Activated CD4-positive, alpha-beta T cell treated with anti-CD3 and anti-CD28 coated beads, Interleukin-2, amount 50 U/mL, for 24 hours (primary cell): ENCODE measurements around the gene EFL1.
"Not testable (repeated sequence)": the region's sequence is repeated elsewhere in the genome, so short reads cannot be mapped to it uniquely, and the experiment has no call there.

Source experiments
- DNase-seq, 2 donors: peaks; one replicate each; pipeline ENCODE4 v3.0.0-alpha.2; 2020; ENCODE audit warnings: low read depth in 1 of 2, low spot score in 1 of 2

Gene EFL1

GRCh38 chr15:82197733-82198594 is 64.6 kb downstream of the EFL1 start:
- DNase-seq: peak; percentile 13 to 46

- DNase-seq: no peak
These were observed 66.2 kb downstream of the EFL1 start for GRCh38 chr15:82196353-82196752.

- DNase-seq: not testable (repeated sequence)
These were observed 66.7 kb downstream of the EFL1 start for GRCh38 chr15:82195818-82196217.

GRCh38 chr15:82194488-82194887 is 68.0 kb downstream of the EFL1 start:
- not testable (repeated sequence) for DNase-seq

- DNase-seq: not testable (repeated sequence)
These were observed 69.1 kb downstream of the EFL1 start for GRCh38 chr15:82193435-82193834.

GRCh38 chr15:82192394-82192793 is 70.1 kb downstream of the EFL1 start:
- not testable (repeated sequence) for DNase-seq

- no peak for DNase-seq
These were observed 75.7 kb downstream of the EFL1 start for GRCh38 chr15:82186719-82187406.

- no peak for DNase-seq
These were observed 76.4 kb downstream of the EFL1 start for GRCh38 chr15:82186161-82186560.

GRCh38 chr15:82184776-82185175 is 77.8 kb downstream of the EFL1 start:
- no peak for DNase-seq

GRCh38 chr15:82184355-82184754 is 78.2 kb downstream of the EFL1 start:
- no peak for DNase-seq

- DNase-seq: no peak
These were observed 79.2 kb downstream of the EFL1 start for GRCh38 chr15:82183121-82184031.

- DNase-seq: no peak
These were observed 81.2 kb downstream of the EFL1 start for GRCh38 chr15:82181371-82181770.

GRCh38 chr15:82178061-82178460 is 84.5 kb downstream of the EFL1 start:
- DNase-seq: no peak

GRCh38 chr15:82177291-82178010 is 85.1 kb downstream of the EFL1 start:
- DNase-seq: no peak

GRCh38 chr15:82176542-82176941 is 86.0 kb downstream of the EFL1 start:
- no peak for DNase-seq

- no peak for DNase-seq
These were observed 87.9 kb downstream of the EFL1 start for GRCh38 chr15:82174471-82175235.

- no peak for DNase-seq
These were observed 89.4 kb downstream of the EFL1 start for GRCh38 chr15:82173108-82173507.

GRCh38 chr15:82172506-82172905 is 90.0 kb downstream of the EFL1 start:
- DNase-seq: no peak

- no peak for DNase-seq
These were observed 93.8 kb downstream of the EFL1 start for GRCh38 chr15:82168757-82169156.

- no peak for DNase-seq
These were observed 94.2 kb downstream of the EFL1 start for GRCh38 chr15:82168296-82168695.
